A549 (cell line): Measurements from ENCODE around the gene AFG1L. TPM values are rescaled to one million over a fixed set of nuclear protein-coding genes. Genes with fewer than 3 reads are reported as not detected.

Experiments
- ATAC-seq, 2 experiments: fragments of 200-7000 bp in 1 of 2; fragments of >200 bp in 1 of 2; cut with Nextera tagmentation in 1 of 2; cut with Tn5 transposase in 1 of 2; 3 replicates each; pipeline versions ENCODE4 v1.8.0 to v1.9.1; 2018 to 2020; ENCODE audit warnings: mild to moderate bottlenecking in 1 of 2, moderate library complexity in 1 of 2
- CTCF ChIA-PET: fragments of 300-600 bp; sonication (Branson Sonifier 250); formaldehyde crosslinking; extraction: SDS; loops from one replicate; lab custom pipeline; 2021; ENCODE audit warnings: antibody characterized with exemption, inconsistent platforms; lab: Yijun Ruan, JAX
- POLR2A ChIA-PET: fragments of 350-600 bp; formaldehyde crosslinking; extraction: SDS; loops from one replicate; lab custom pipeline; 2021; ENCODE audit warnings: antibody characterized with exemption, inconsistent platforms; lab: Yijun Ruan, JAX
- DNase-seq, 2 experiments: peaks; one replicate each; pipeline versions ENCODE4 v3.0.0 to v3.0.0-alpha.2; 2011 to 2016; ENCODE audit warnings: low read depth in 1 of 2, low spot score in 1 of 2
- FAIRE-seq: peaks from 2 replicates; lab custom pipeline; 2011; peaks lifted over from hg19 to GRCh38; lab: Jason Lieb, UNC
- H3K27ac ChIP-seq, 2 experiments: fragments of >200 bp; sonication (Bioruptor Twin); formaldehyde crosslinking; 3 replicates each; pipeline ENCODE4 v1.5.1; 2016 to 2017
- H3K4me1 ChIP-seq: fragments of >200 bp; sonication (Bioruptor Twin); formaldehyde crosslinking; 3 replicates; pipeline ENCODE4 v1.6.1; 2016
- H3K4me2 ChIP-seq: fragments of >200 bp; sonication (Bioruptor Twin); formaldehyde crosslinking; 3 replicates; pipeline ENCODE4 v1.6.1; 2016
- H3K4me3 ChIP-seq: fragments of >200 bp; sonication (Bioruptor Twin); formaldehyde crosslinking; 3 replicates; pipeline ENCODE4 v1.5.1; 2016
- H3K9me3 ChIP-seq: fragments of >200 bp; sonication (Bioruptor Twin); formaldehyde crosslinking; 3 replicates; pipeline ENCODE4 v1.6.1; 2016
- CHD2 ChIP-seq: fragments of 150-350 bp; IDR thresholded peaks from 2 replicates; pipeline ENCODE4 v1.6.1; 2014; ENCODE audit warnings: low read length; ENCODE audit not compliant: partially characterized antibody
- EHMT2 ChIP-seq: fragments of 200-600 bp; sonication (generic); IDR thresholded peaks from 2 replicates; pipeline ENCODE4 v1.6.1; 2016; ENCODE audit warnings: antibody characterized with exemption, low read depth, mild to moderate bottlenecking, moderate library complexity
- HOXB13 ChIP-seq: fragments of 250-450 bp; sonication (Bioruptor Pico); IDR thresholded peaks from 2 replicates; pipeline ENCODE4 v1.5.0; 2020; ENCODE audit warnings: low read depth, mild to moderate bottlenecking, moderate library complexity
- JUNB ChIP-seq: fragments of >200 bp; sonication (Bioruptor Twin); formaldehyde crosslinking; IDR thresholded peaks from 2 replicates; pipeline ENCODE4 v1.6.1; 2016
- NFE2L2 ChIP-seq: fragments of 150-350 bp; conservative IDR thresholded peaks from 2 replicates; pipeline ENCODE4 v1.6.1; 2014; ENCODE audit warnings: low read length
- NR3C1 ChIP-seq: fragments of >200 bp; sonication (Bioruptor Twin); formaldehyde crosslinking; IDR thresholded peaks from 3 replicates; pipeline ENCODE4 v1.6.1; 2017
- PHF8 ChIP-seq: fragments of 200-600 bp; sonication (generic); IDR thresholded peaks from 2 replicates; pipeline ENCODE4 v1.6.1; 2016; ENCODE audit warnings: low read depth, mild to moderate bottlenecking, antibody characterized with exemption, moderate library complexity, borderline replicate concordance
- RAD21 ChIP-seq, 2 experiments: fragments of >200 bp in 1 of 2; sonication (Bioruptor Twin) in 1 of 2; formaldehyde crosslinking in 1 of 2; IDR thresholded peaks in 1 of 2; conservative IDR thresholded peaks in 1 of 2; 2 replicates in 1 of 2; 3 replicates in 1 of 2; pipeline ENCODE4 v1.6.1; 2012 to 2018; ENCODE audit warnings: inconsistent platforms in 1 of 2
- SREBF2 ChIP-seq: fragments of 450-650 bp; IDR thresholded peaks from 2 replicates; pipeline ENCODE4 v1.6.1; 2014; ENCODE audit warnings: mild to moderate bottlenecking, moderate library complexity
- TFCP2L1 ChIP-seq: fragments of 250-450 bp; sonication (Bioruptor Pico); IDR thresholded peaks from 2 replicates; pipeline ENCODE4 v1.5.0; 2021; ENCODE audit warnings: mild to moderate bottlenecking
- WGBS: methylation state at CpG from one replicate; pipeline ENCODE4 v1.1.6; 2017; ENCODE audit errors: missing lambda C conversion rate; 5-methylcytosine and 5-hydroxymethylcytosine counted together
- polyA plus RNA-seq, 4 experiments: library from polyadenylated mRNA; depleted of rRNA in 3 of 4; stranded (reverse); fragments of >200 nt; fragmentation: RNase III in 1 of 4; extraction: RNeasy Plus Mini Kit Qiagen cat#74134 plus additional on column Dnase treatment in 1 of 4; gene quantifications; 2 replicates in 3 of 4; 3 replicates in 1 of 4; pipeline ENCODE4 v1.2.3, GENCODE V29; 2011 to 2017
- TF ChIP-seq, protein P1 (sequence below): fragments of 450-650 bp; IDR thresholded peaks from 2 replicates; pipeline ENCODE4 v1.6.1; 2014; ENCODE audit warnings: antibody characterized with exemption
- TF ChIP-seq, protein P2 (sequence below): IDR thresholded peaks from 2 replicates; pipeline ENCODE4 v1.6.1; 2012
- TF ChIP-seq, protein P3 (sequence below): fragments of 200-600 bp; sonication (generic); IDR thresholded peaks from 2 replicates; pipeline ENCODE4 v1.6.1; 2016; ENCODE audit warnings: antibody characterized with exemption, mild to moderate bottlenecking, moderate library complexity
- TF ChIP-seq, protein P4 (sequence below): fragments of 150-350 bp; IDR thresholded peaks from 2 replicates; pipeline ENCODE4 v1.6.1; 2014; ENCODE audit warnings: low read depth, mild to moderate bottlenecking, low read length
- TF ChIP-seq, protein P5 (sequence below): fragments of 250-450 bp; sonication (Bioruptor Pico); IDR thresholded peaks from 2 replicates; pipeline ENCODE4 v1.5.0; 2021; ENCODE audit warnings: mild to moderate bottlenecking, moderate library complexity, borderline replicate concordance
- TF ChIP-seq, protein P6 (sequence below): fragments of 250-450 bp; sonication (Bioruptor Pico); IDR thresholded peaks from 2 replicates; pipeline ENCODE4 v1.5.0; 2020; ENCODE audit warnings: low read depth, mild to moderate bottlenecking, moderate library complexity

The AFG1L gene
- polyA plus RNA-seq, 2 of the 4 experiments (the other 2 are of a cell fraction) = 1.3 to 2.3 TPM

DNA sequence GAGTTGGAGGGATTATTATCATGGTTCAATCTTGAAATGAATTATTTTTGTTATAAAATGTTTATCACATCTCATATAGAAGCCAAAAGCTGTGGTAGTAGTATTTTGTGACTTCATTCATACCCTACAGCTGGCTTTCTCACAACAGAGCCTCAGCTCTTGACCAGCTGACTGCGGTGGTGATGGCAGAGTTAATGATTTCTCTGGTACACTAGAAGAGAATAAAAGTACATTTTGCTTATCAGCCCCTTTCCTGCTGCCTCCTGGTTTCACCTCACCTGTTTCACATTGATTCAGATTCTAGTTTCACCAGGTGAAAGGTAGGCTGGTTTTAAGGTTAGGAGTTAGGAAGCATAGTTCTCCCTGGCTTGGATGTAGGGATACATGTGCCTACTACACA is 55.7 kb downstream of the AFG1L start (continued):
- TF ChIP-seq EHMT2 (no peak), SREBF2 (no peak), NFE2L2 (no peak), NR3C1 (no peak)
- TF ChIP-seq, protein P1, sequence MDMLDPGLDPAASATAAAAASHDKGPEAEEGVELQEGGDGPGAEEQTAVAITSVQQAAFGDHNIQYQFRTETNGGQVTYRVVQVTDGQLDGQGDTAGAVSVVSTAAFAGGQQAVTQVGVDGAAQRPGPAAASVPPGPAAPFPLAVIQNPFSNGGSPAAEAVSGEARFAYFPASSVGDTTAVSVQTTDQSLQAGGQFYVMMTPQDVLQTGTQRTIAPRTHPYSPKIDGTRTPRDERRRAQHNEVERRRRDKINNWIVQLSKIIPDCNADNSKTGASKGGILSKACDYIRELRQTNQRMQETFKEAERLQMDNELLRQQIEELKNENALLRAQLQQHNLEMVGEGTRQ = no peak
- TF ChIP-seq, protein P2, sequence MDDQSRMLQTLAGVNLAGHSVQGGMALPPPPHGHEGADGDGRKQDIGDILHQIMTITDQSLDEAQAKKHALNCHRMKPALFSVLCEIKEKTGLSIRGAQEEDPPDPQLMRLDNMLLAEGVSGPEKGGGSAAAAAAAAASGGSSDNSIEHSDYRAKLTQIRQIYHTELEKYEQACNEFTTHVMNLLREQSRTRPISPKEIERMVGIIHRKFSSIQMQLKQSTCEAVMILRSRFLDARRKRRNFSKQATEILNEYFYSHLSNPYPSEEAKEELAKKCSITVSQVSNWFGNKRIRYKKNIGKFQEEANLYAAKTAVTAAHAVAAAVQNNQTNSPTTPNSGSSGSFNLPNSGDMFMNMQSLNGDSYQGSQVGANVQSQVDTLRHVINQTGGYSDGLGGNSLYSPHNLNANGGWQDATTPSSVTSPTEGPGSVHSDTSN = no peak
- TF ChIP-seq, all 56 proteins: peak for 0

DNA sequence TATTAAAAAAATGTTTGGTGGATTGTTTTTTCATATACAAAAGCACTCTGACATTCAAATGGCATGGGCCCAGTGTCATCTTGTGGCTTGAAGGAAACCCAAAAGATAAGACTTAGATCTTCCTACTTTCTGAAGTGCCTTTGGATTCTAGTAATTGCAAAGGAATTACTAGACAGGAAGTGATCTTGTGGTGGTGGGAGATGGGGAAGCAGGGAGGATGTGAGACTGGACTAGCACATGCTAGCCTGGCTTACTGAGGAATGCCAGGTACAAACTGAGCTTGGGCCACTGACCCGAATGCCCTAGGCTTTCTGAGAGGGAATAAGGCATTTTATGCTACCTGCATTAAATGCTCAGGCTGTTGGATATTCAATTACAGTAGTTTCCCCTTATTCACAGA is 59.0 kb downstream of the AFG1L start:
- 60% methylated on average over 1 of the region's 1 CpG for WGBS
- Histone ChIP-seq H3K4me1 (no peaks in the 10 kb centered on the region), H3K27ac (no peak overlapping the region), H3K4me2 (no peak overlapping the region), H3K9me3 (no peaks in the 10 kb centered on the region), H3K4me3 (no peak overlapping the region)
- POLR2A ChIA-PET = no interaction called here
- TF ChIP-seq, protein P3, sequence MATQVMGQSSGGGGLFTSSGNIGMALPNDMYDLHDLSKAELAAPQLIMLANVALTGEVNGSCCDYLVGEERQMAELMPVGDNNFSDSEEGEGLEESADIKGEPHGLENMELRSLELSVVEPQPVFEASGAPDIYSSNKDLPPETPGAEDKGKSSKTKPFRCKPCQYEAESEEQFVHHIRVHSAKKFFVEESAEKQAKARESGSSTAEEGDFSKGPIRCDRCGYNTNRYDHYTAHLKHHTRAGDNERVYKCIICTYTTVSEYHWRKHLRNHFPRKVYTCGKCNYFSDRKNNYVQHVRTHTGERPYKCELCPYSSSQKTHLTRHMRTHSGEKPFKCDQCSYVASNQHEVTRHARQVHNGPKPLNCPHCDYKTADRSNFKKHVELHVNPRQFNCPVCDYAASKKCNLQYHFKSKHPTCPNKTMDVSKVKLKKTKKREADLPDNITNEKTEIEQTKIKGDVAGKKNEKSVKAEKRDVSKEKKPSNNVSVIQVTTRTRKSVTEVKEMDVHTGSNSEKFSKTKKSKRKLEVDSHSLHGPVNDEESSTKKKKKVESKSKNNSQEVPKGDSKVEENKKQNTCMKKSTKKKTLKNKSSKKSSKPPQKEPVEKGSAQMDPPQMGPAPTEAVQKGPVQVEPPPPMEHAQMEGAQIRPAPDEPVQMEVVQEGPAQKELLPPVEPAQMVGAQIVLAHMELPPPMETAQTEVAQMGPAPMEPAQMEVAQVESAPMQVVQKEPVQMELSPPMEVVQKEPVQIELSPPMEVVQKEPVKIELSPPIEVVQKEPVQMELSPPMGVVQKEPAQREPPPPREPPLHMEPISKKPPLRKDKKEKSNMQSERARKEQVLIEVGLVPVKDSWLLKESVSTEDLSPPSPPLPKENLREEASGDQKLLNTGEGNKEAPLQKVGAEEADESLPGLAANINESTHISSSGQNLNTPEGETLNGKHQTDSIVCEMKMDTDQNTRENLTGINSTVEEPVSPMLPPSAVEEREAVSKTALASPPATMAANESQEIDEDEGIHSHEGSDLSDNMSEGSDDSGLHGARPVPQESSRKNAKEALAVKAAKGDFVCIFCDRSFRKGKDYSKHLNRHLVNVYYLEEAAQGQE = no peak
- CTCF ChIA-PET = no interaction called here
- ATAC-seq (no peak), FAIRE-seq (no peak), DNase-seq (no peak)

DNA sequence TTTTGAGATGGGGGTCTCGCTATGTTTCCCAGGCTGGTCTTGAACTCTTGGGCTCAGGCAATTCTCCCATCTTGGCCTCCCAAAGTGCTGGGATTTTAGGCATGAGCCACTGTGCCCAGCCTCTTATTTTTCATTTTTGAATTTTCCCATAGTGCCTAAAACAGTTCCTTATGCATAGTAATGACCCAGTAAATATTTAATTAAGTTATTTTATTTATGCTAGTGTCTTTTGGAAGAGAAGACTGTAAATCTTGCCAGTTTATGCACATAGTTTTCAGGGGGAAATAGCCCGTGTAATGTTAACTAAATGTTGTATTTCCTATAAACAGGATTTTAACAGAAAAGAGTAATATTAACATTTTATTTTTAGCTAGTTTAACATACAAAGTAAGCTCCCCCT is 60.3 kb downstream of the AFG1L start:
- Histone ChIP-seq H3K4me3 (no peak overlapping the region), H3K9me3 (no peaks in the 10 kb centered on the region), H3K27ac (no peak overlapping the region), H3K4me1 (no peaks in the 10 kb centered on the region), H3K4me2 (no peak overlapping the region)
- ChIA-PET CTCF (no interaction called here), POLR2A (no interaction called here)
- WGBS = 87% methylated on average over 2 of the region's 2 CpGs
- TF ChIP-seq, protein P3 = no peak
- TF ChIP-seq, protein P4, sequence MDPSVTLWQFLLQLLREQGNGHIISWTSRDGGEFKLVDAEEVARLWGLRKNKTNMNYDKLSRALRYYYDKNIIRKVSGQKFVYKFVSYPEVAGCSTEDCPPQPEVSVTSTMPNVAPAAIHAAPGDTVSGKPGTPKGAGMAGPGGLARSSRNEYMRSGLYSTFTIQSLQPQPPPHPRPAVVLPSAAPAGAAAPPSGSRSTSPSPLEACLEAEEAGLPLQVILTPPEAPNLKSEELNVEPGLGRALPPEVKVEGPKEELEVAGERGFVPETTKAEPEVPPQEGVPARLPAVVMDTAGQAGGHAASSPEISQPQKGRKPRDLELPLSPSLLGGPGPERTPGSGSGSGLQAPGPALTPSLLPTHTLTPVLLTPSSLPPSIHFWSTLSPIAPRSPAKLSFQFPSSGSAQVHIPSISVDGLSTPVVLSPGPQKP = no peak
- TF ChIP-seq CHD2 = no peak
- FAIRE-seq (no peak), ATAC-seq (no peak), DNase-seq (no peak)

DNA sequence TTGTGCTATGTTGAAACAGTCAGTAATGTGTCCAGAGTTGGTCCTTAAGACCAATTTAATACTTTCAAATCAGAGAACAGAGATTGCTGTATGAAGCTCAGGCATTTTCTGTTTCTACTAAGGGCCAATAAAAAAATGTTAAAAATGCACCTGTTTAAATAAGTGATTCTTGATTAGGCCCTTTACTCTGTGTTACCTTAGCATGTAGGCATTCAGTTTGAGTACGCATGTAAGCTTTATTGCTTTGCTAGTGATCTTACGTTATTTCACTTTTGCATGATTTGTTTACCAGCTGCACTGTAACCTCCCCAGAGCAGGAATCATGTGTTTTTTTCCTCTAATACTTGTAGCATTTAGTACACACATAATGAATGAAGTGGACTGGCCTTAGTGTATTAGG is 61.0 kb downstream of the AFG1L start:
- DNase-seq = no peak
- POLR2A ChIA-PET = no interaction called here
- H3K4me3 ChIP-seq = no peak overlapping the region
- TF ChIP-seq EHMT2 (no peak), JUNB (no peak), RAD21 (conservative IDR thresholded peaks at IDR 0.05 in 1 of 2, IDR thresholded peaks at IDR 0.05 in 1 of 2) (no peak), TFCP2L1 (CRISPR knock-in tag) (no peak), HOXB13 (no peak), PHF8 (no peak)
- TF ChIP-seq, protein P5, sequence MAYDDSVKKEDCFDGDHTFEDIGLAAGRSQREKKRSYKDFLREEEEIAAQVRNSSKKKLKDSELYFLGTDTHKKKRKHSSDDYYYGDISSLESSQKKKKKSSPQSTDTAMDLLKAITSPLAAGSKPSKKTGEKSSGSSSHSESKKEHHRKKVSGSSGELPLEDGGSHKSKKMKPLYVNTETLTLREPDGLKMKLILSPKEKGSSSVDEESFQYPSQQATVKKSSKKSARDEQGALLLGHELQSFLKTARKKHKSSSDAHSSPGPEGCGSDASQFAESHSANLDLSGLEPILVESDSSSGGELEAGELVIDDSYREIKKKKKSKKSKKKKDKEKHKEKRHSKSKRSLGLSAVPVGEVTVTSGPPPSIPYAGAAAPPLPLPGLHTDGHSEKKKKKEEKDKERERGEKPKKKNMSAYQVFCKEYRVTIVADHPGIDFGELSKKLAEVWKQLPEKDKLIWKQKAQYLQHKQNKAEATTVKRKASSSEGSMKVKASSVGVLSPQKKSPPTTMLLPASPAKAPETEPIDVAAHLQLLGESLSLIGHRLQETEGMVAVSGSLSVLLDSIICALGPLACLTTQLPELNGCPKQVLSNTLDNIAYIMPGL (CRISPR knock-in tag) = no peak
- TF ChIP-seq, protein P6, sequence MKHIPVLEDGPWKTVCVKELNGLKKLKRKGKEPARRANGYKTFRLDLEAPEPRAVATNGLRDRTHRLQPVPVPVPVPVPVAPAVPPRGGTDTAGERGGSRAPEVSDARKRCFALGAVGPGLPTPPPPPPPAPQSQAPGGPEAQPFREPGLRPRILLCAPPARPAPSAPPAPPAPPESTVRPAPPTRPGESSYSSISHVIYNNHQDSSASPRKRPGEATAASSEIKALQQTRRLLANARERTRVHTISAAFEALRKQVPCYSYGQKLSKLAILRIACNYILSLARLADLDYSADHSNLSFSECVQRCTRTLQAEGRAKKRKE (CRISPR knock-in tag) = no peak

More for the DNA sequence above, 61.0 kb downstream of the AFG1L start:
- FAIRE-seq (no peak), ATAC-seq (no peak)
- CTCF ChIA-PET = no interaction called here
- no peak overlapping the region for H3K4me2 ChIP-seq
- no peak overlapping the region for H3K27ac ChIP-seq
- WGBS = 94% methylated on average over 2 of the region's 2 CpGs
- no peaks in the 10 kb centered on the region for H3K4me1 ChIP-seq
- no peaks in the 10 kb centered on the region for H3K9me3 ChIP-seq
